ENCODE measurements around the gene GAS5. TPM values are rescaled to one million over a fixed set of nuclear protein-coding genes. Genes with fewer than 3 reads are reported as not detected.
A peak's percentile ranks its signal among the peaks of the same experiment; 100 is the strongest.
"Not testable (repeated sequence)": the region's sequence is repeated elsewhere in the genome, so short reads cannot be mapped to it uniquely, and the experiment has no call there.

Gene GAS5
- total and polyA plus RNA-seq, 5 donors from 2014 or later, result 279 to 511 (median 414) TPM

DNA sequence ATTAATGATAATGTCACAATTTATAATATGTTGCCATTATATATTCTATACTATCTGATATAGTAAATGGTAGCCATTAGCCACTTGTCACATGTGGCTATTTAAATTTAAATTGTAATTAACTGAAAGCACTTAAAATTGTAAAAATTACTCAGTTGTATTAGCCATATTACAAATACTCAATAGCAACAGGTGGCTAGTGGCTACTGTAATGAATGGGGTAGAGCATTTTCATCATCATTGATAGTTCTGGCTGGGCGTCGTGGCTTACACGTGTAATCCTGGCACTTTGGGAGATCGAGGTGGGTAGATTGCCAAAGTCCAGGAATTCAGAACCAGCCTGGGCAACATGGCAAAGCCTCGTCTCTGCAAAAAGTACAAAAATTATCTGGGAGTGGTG, 16.9 kb upstream of the GAS5 start:
- Mint-ChIP-seq H3K27ac (no peak overlapping the region), H3K36me3 (peaks cover 45% of the 10 kb centered on the region), H3K9me3 (no peaks in the 10 kb centered on the region), H3K4me3 (no peak overlapping the region), H3K27me3 (no peaks in the 10 kb centered on the region), H3K4me1 (peaks cover 10 to 30% (median 15%) of the 10 kb centered on the region in 4 donors)
- Histone ChIP-seq H3K27ac (ENCODE audit: insufficient read depth, low read length, poor library complexity, severe bottlenecking) (no peak overlapping the region), H3K27me3 (ENCODE audit: control insufficient read depth, insufficient read depth, low read length) (no peaks in the 10 kb centered on the region), H3K4me3 (ENCODE audit: low read depth, low read length) (no peak overlapping the region), H3K9me3 (ENCODE audit: control insufficient read depth in 2 of 2, low read length in 2 of 2) (no peaks in the 10 kb centered on the region), H3K4me1 (ENCODE audit: control insufficient read depth, insufficient read depth, low read length, poor library complexity, severe bottlenecking) (no peaks in the 10 kb centered on the region), H3K36me3 (ENCODE audit: control insufficient read depth, insufficient read depth, low read length) (peaks cover 32% of the 10 kb centered on the region)
- ATAC-seq (ENCODE audit: low read depth in 2 of 2) (no peak), DNase-seq (no peak)

- not testable (repeated sequence) for H3K4me3 Mint-ChIP-seq; DNase-seq; H3K9me3 Mint-ChIP-seq; H3K27me3 ChIP-seq (ENCODE audit: control insufficient read depth, insufficient read depth, low read length); H3K9me3 ChIP-seq (ENCODE audit: control insufficient read depth in 2 of 2, low read length in 2 of 2); H3K27ac ChIP-seq (ENCODE audit: insufficient read depth, low read length, poor library complexity, severe bottlenecking); H3K27ac Mint-ChIP-seq; H3K4me1 ChIP-seq (ENCODE audit: control insufficient read depth, insufficient read depth, low read length, poor library complexity, severe bottlenecking); ATAC-seq (ENCODE audit: low read depth in 2 of 2); H3K4me1 Mint-ChIP-seq; H3K27me3 Mint-ChIP-seq; H3K4me3 ChIP-seq (ENCODE audit: low read depth, low read length)
- peaks cover 36% of the 10 kb centered on the region for H3K36me3 Mint-ChIP-seq
- peaks cover 40% of the 10 kb centered on the region for H3K36me3 ChIP-seq (ENCODE audit: control insufficient read depth, insufficient read depth, low read length)
These were observed 13.3 kb upstream of the GAS5 start for GRCh38 chr1:173881117-173881516.

- Histone ChIP-seq H3K9me3 (ENCODE audit: control insufficient read depth in 2 of 2, low read length in 2 of 2) (no peaks in the 10 kb centered on the region), H3K4me1 (ENCODE audit: control insufficient read depth, insufficient read depth, low read length, poor library complexity, severe bottlenecking) (peaks cover 2% of the 10 kb centered on the region), H3K36me3 (ENCODE audit: control insufficient read depth, insufficient read depth, low read length) (peaks cover 44% of the 10 kb centered on the region), H3K27me3 (ENCODE audit: control insufficient read depth, insufficient read depth, low read length) (no peaks in the 10 kb centered on the region), H3K4me3 (ENCODE audit: low read depth, low read length) (no peak overlapping the region), H3K27ac (ENCODE audit: insufficient read depth, low read length, poor library complexity, severe bottlenecking) (no peak overlapping the region)
- no peak for ATAC-seq (ENCODE audit: low read depth in 2 of 2)
- H3K4me3 Mint-ChIP-seq, result no peak overlapping the region
- no peaks in the 10 kb centered on the region for H3K9me3 Mint-ChIP-seq
- H3K36me3 Mint-ChIP-seq, result peaks cover 37% of the 10 kb centered on the region
- no peaks in the 10 kb centered on the region for H3K27me3 Mint-ChIP-seq
- DNase-seq, result no peak
- peaks cover 5 to 12% (median 8%) of the 10 kb centered on the region in 4 donors for H3K4me1 Mint-ChIP-seq
- H3K27ac Mint-ChIP-seq, result peak overlapping the region in 2 of 3 donors; percentile 37 to 43
These were observed 10.5 kb upstream of the GAS5 start for GRCh38 chr1:173878251-173878650.

DNA sequence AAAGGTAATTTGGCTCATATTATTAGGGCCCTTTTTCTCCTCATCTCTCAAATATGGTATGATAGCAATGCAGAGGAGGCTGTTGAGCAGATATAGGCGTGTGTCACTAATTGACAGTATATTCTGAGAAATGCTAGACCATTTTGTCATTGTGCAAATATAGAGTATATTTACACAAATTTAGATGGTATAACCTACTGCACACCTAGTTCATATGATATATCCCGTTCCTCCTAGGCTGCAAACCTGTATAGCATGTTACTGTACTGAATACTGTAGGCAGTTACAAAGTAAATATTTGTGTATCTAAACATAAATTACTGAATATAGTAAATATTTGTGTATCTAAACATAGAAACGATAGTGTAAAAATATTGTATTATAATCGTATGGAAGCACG, 8.9 kb upstream of the GAS5 start:
- peaks cover 6 to 22% (median 15%) of the 10 kb centered on the region in 4 donors for H3K4me1 Mint-ChIP-seq
- Histone ChIP-seq H3K4me1 (ENCODE audit: control insufficient read depth, insufficient read depth, low read length, poor library complexity, severe bottlenecking) (peaks cover 12% of the 10 kb centered on the region), H3K36me3 (ENCODE audit: control insufficient read depth, insufficient read depth, low read length) (peaks cover 46% of the 10 kb centered on the region), H3K27ac (ENCODE audit: insufficient read depth, low read length, poor library complexity, severe bottlenecking) (no peak overlapping the region), H3K4me3 (ENCODE audit: low read depth, low read length) (no peak overlapping the region), H3K9me3 (ENCODE audit: control insufficient read depth in 2 of 2, low read length in 2 of 2) (no peaks in the 10 kb centered on the region), H3K27me3 (ENCODE audit: control insufficient read depth, insufficient read depth, low read length) (no peaks in the 10 kb centered on the region)
- no peak overlapping the region for H3K27ac Mint-ChIP-seq
- H3K27me3 Mint-ChIP-seq, result no peaks in the 10 kb centered on the region
- ATAC-seq (ENCODE audit: low read depth in 2 of 2), result no peak
- no peak for DNase-seq
- peaks cover 37% of the 10 kb centered on the region for H3K36me3 Mint-ChIP-seq
- no peaks in the 10 kb centered on the region for H3K9me3 Mint-ChIP-seq
- H3K4me3 Mint-ChIP-seq, result no peak overlapping the region

GRCh38 chr1:173871500-173871899, 3.7 kb upstream of the GAS5 start:
- Histone ChIP-seq H3K27me3 (ENCODE audit: control insufficient read depth, insufficient read depth, low read length) (no peaks in the 10 kb centered on the region), H3K27ac (ENCODE audit: insufficient read depth, low read length, poor library complexity, severe bottlenecking) (peak overlapping the region; percentile 98), H3K36me3 (ENCODE audit: control insufficient read depth, insufficient read depth, low read length) (peaks cover 25% of the 10 kb centered on the region), H3K4me3 (ENCODE audit: low read depth, low read length) (peak overlapping the region; percentile 83), H3K4me1 (ENCODE audit: control insufficient read depth, insufficient read depth, low read length, poor library complexity, severe bottlenecking) (peaks cover 53% of the 10 kb centered on the region), H3K9me3 (ENCODE audit: control insufficient read depth in 2 of 2, low read length in 2 of 2) (no peaks in the 10 kb centered on the region)
- peak overlapping the region; percentile 94 to 97 (median 95) for H3K27ac Mint-ChIP-seq
- peaks cover 7% of the 10 kb centered on the region for H3K27me3 Mint-ChIP-seq
- no peaks in the 10 kb centered on the region for H3K9me3 Mint-ChIP-seq
- peaks cover 29% of the 10 kb centered on the region for H3K36me3 Mint-ChIP-seq
- peak overlapping the region; percentile 24 to 94 (median 82) for H3K4me3 Mint-ChIP-seq
- ATAC-seq (ENCODE audit: low read depth in 2 of 2), result no peak
- peaks cover 23 to 63% (median 40%) of the 10 kb centered on the region in 4 donors for H3K4me1 Mint-ChIP-seq
- DNase-seq, result no peak

DNA sequence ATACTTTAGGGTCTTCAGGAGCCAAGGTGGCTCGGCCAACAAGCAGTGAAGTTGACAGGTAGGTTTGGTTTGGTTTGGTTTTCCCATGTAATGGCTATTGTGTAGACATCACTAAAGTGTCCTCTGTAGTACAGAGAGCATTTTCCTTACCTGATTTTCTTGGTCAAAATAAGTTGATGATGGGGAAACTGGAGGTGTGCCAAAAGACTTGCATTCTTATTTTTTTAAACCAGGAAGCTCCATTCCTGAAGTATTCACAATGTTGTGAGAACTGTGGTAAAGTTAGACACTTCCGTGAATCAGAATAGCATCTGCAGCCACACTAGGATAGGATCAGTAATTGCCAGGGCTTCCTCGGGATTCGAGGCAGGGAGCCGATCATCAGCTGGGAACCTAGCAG, 3.3 kb upstream of the GAS5 start:
- H3K4me1 Mint-ChIP-seq, result peaks cover 24 to 67% (median 44%) of the 10 kb centered on the region in 4 donors
- H3K27ac Mint-ChIP-seq, result peak overlapping the region; percentile 94 to 97 (median 95)
- DNase-seq (no peak), ATAC-seq (ENCODE audit: low read depth in 2 of 2) (no peak)
- Histone ChIP-seq H3K4me1 (ENCODE audit: control insufficient read depth, insufficient read depth, low read length, poor library complexity, severe bottlenecking) (peaks cover 57% of the 10 kb centered on the region), H3K27me3 (ENCODE audit: control insufficient read depth, insufficient read depth, low read length) (no peaks in the 10 kb centered on the region), H3K9me3 (ENCODE audit: control insufficient read depth in 2 of 2, low read length in 2 of 2) (no peaks in the 10 kb centered on the region), H3K27ac (ENCODE audit: insufficient read depth, low read length, poor library complexity, severe bottlenecking) (peak overlapping the region; percentile 98), H3K4me3 (ENCODE audit: low read depth, low read length) (peak overlapping the region; percentile 83), H3K36me3 (ENCODE audit: control insufficient read depth, insufficient read depth, low read length) (peaks cover 23% of the 10 kb centered on the region)
- H3K36me3 Mint-ChIP-seq, result peaks cover 31% of the 10 kb centered on the region
- peaks cover 8% of the 10 kb centered on the region for H3K27me3 Mint-ChIP-seq
- no peaks in the 10 kb centered on the region for H3K9me3 Mint-ChIP-seq
- peak overlapping the region; percentile 70 to 94 (median 88) for H3K4me3 Mint-ChIP-seq

GRCh38 chr1:173870252-173871075, 2.7 kb upstream of the GAS5 start:
- Histone ChIP-seq H3K9me3 (ENCODE audit: control insufficient read depth in 2 of 2, low read length in 2 of 2) (no peaks in the 10 kb centered on the region), H3K27ac (ENCODE audit: insufficient read depth, low read length, poor library complexity, severe bottlenecking) (peak overlapping the region; percentile 98), H3K27me3 (ENCODE audit: control insufficient read depth, insufficient read depth, low read length) (no peaks in the 10 kb centered on the region), H3K4me3 (ENCODE audit: low read depth, low read length) (peak overlapping the region; percentile 83), H3K36me3 (ENCODE audit: control insufficient read depth, insufficient read depth, low read length) (peaks cover 24% of the 10 kb centered on the region), H3K4me1 (ENCODE audit: control insufficient read depth, insufficient read depth, low read length, poor library complexity, severe bottlenecking) (peaks cover 63% of the 10 kb centered on the region)
- H3K4me3 Mint-ChIP-seq, result peak overlapping the region; percentile 70 to 94 (median 88)
- H3K9me3 Mint-ChIP-seq, result no peaks in the 10 kb centered on the region
- no peak for ATAC-seq (ENCODE audit: low read depth in 2 of 2)
- peak; percentile 20 to 79 (median 53) for DNase-seq
- peaks cover 32% of the 10 kb centered on the region for H3K36me3 Mint-ChIP-seq
- H3K4me1 Mint-ChIP-seq, result peaks cover 22 to 70% (median 50%) of the 10 kb centered on the region in 4 donors
- H3K27ac Mint-ChIP-seq, result peak overlapping the region; percentile 94 to 97 (median 95)
- H3K27me3 Mint-ChIP-seq, result peaks cover 8% of the 10 kb centered on the region

DNA sequence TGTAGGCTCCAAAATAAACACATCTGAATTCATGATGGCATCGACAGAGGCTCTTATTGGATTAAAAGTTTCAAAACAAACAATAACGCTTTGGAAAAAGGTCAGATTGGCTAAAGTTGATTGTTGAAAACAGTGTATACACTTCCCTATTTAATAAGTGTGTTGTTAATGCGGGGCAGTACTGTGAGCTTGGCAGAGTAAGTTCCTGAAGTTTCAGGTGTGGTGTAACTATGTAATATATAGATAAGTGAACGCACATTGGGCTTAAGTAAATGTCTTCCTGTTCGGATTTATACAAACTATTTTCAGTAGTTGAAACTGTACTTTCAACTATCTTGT, 1.2 kb upstream of the GAS5 start:
- H3K9me3 ChIP-seq (ENCODE audit: control insufficient read depth in 2 of 2, low read length in 2 of 2), result no peaks in the 10 kb centered on the region
- Mint-ChIP-seq H3K9me3 (no peaks in the 10 kb centered on the region), H3K27me3 (peaks cover 8% of the 10 kb centered on the region), H3K27ac (peak overlapping the region; percentile 68 to 97 (median 91)), H3K4me3 (peak overlapping the region; percentile 90 to 99 (median 94)), H3K36me3 (peaks cover 38% of the 10 kb centered on the region), H3K4me1 (peaks cover 26 to 79% (median 63%) of the 10 kb centered on the region in 4 donors)
- peaks cover 76% of the 10 kb centered on the region for H3K4me1 ChIP-seq (ENCODE audit: control insufficient read depth, insufficient read depth, low read length, poor library complexity, severe bottlenecking)
- H3K27ac ChIP-seq (ENCODE audit: insufficient read depth, low read length, poor library complexity, severe bottlenecking), result peak overlapping the region; percentile 98
- peak overlapping the region; percentile 83 for H3K4me3 ChIP-seq (ENCODE audit: low read depth, low read length)
- ATAC-seq (ENCODE audit: low read depth in 2 of 2) (no peak), DNase-seq (no peak)
- H3K27me3 ChIP-seq (ENCODE audit: control insufficient read depth, insufficient read depth, low read length), result no peaks in the 10 kb centered on the region
- peaks cover 32% of the 10 kb centered on the region for H3K36me3 ChIP-seq (ENCODE audit: control insufficient read depth, insufficient read depth, low read length)
